Duodenal mucosa (tissue), 2 donors: ENCODE results near the gene FRMD3.

Source experiments
- H3K27ac ChIP-seq: one replicate; pipeline ENCODE4 v1.7.0; 2013; ENCODE audit warnings: low read depth, low read length
- H3K27me3 ChIP-seq, 2 donors: one replicate each; pipeline ENCODE4 v1.7.0; 2013; ENCODE audit warnings: low read length in 2 of 2, control low read depth in 1 of 2; ENCODE audit not compliant: insufficient read depth in 2 of 2, control insufficient read depth in 1 of 2
- H3K36me3 ChIP-seq, 2 donors: one replicate each; pipeline ENCODE4 v1.7.0; 2013; ENCODE audit warnings: low read length in 2 of 2, control low read depth in 1 of 2; ENCODE audit not compliant: insufficient read depth in 2 of 2, control insufficient read depth in 1 of 2
- H3K4me1 ChIP-seq, 2 donors: one replicate each; pipeline ENCODE4 v1.7.0; 2013; ENCODE audit warnings: low read length in 2 of 2, control low read depth in 1 of 2; ENCODE audit not compliant: insufficient read depth in 2 of 2, control insufficient read depth in 1 of 2
- H3K4me3 ChIP-seq, 2 donors: one replicate each; pipeline ENCODE4 v1.7.0; 2013; ENCODE audit warnings: low read length in 2 of 2, low read depth in 1 of 2
- H3K9ac ChIP-seq, 2 donors: one replicate each; pipeline ENCODE4 v1.7.0; 2013; ENCODE audit warnings: low read length in 2 of 2, low read depth in 1 of 2
- H3K9me3 ChIP-seq, 2 donors: one replicate each; pipeline ENCODE4 v1.7.0; 2013; ENCODE audit warnings: low read length in 2 of 2, control low read depth in 1 of 2; ENCODE audit not compliant: control insufficient read depth in 1 of 2

The FRMD3 gene

GRCh38 chr9:83285445-83286225 lies 252.6 kb downstream of the FRMD3 start:
- Histone ChIP-seq H3K9me3 (no peaks in the 10 kb centered on the region), H3K4me3 (no peak overlapping the region), H3K4me1 (peaks cover 0 to 10% of the 10 kb centered on the region in 2 donors), H3K9ac (no peak overlapping the region), H3K36me3 (no peaks in the 10 kb centered on the region), H3K27me3 (no peaks in the 10 kb centered on the region), H3K27ac (no peak overlapping the region)

- H3K36me3 ChIP-seq, result no peaks in the 10 kb centered on the region
- no peak overlapping the region for H3K4me3 ChIP-seq
- H3K27me3 ChIP-seq, result no peaks in the 10 kb centered on the region
- no peaks in the 10 kb centered on the region for H3K9me3 ChIP-seq
- no peak overlapping the region for H3K9ac ChIP-seq
- H3K4me1 ChIP-seq, result peaks cover 0 to 10% of the 10 kb centered on the region in 2 donors
- H3K27ac ChIP-seq, result no peak overlapping the region
Measured at GRCh38 chr9:83284746-83285145, 253.5 kb downstream of the FRMD3 start.

GRCh38 chr9:83283528-83283927 lies 254.7 kb downstream of the FRMD3 start:
- H3K9ac ChIP-seq, result no peak overlapping the region
- no peaks in the 10 kb centered on the region for H3K36me3 ChIP-seq
- no peak overlapping the region for H3K27ac ChIP-seq
- no peak overlapping the region for H3K4me3 ChIP-seq
- H3K9me3 ChIP-seq, result no peaks in the 10 kb centered on the region
- H3K27me3 ChIP-seq, result no peaks in the 10 kb centered on the region
- H3K4me1 ChIP-seq, result peaks cover 0 to 10% of the 10 kb centered on the region in 2 donors

- H3K27ac ChIP-seq, result no peak overlapping the region
- no peak overlapping the region for H3K9ac ChIP-seq
- H3K4me1 ChIP-seq, result peaks cover 0 to 10% of the 10 kb centered on the region in 2 donors
- no peaks in the 10 kb centered on the region for H3K9me3 ChIP-seq
- H3K4me3 ChIP-seq, result no peak overlapping the region
- no peaks in the 10 kb centered on the region for H3K27me3 ChIP-seq
- H3K36me3 ChIP-seq, result no peaks in the 10 kb centered on the region
Measured at GRCh38 chr9:83281306-83282255, 256.6 kb downstream of the FRMD3 start.

GRCh38 chr9:83280790-83281189 lies 257.4 kb downstream of the FRMD3 start:
- Histone ChIP-seq H3K36me3 (no peaks in the 10 kb centered on the region), H3K4me1 (peaks cover 0 to 10% of the 10 kb centered on the region in 2 donors), H3K4me3 (no peak overlapping the region), H3K9ac (no peak overlapping the region), H3K9me3 (no peaks in the 10 kb centered on the region), H3K27ac (no peak overlapping the region), H3K27me3 (no peaks in the 10 kb centered on the region)

- H3K27me3 ChIP-seq, result no peaks in the 10 kb centered on the region
Measured at GRCh38 chr9:83280268-83280667, 257.9 kb downstream of the FRMD3 start.

GRCh38 chr9:83274787-83275186 lies 263.4 kb downstream of the FRMD3 start:
- H3K9ac ChIP-seq, result no peak overlapping the region
- H3K4me3 ChIP-seq, result no peak overlapping the region
- no peaks in the 10 kb centered on the region for H3K9me3 ChIP-seq
- H3K36me3 ChIP-seq, result no peaks in the 10 kb centered on the region
- H3K27me3 ChIP-seq, result no peaks in the 10 kb centered on the region
- H3K27ac ChIP-seq, result no peak overlapping the region
- H3K4me1 ChIP-seq, result no peaks in the 10 kb centered on the region

More at GRCh38 chr9:83280268-83280667, 257.9 kb downstream of the FRMD3 start:
- H3K4me1 ChIP-seq, result peaks cover 0 to 10% of the 10 kb centered on the region in 2 donors
- no peak overlapping the region for H3K4me3 ChIP-seq
- H3K9ac ChIP-seq, result no peak overlapping the region
- H3K36me3 ChIP-seq, result no peaks in the 10 kb centered on the region
- no peak overlapping the region for H3K27ac ChIP-seq
- H3K9me3 ChIP-seq, result no peaks in the 10 kb centered on the region

GRCh38 chr9:83271665-83272071 lies 266.5 kb downstream of the FRMD3 start:
- H3K4me3 ChIP-seq, result no peak overlapping the region
- H3K36me3 ChIP-seq, result no peaks in the 10 kb centered on the region
- no peaks in the 10 kb centered on the region for H3K9me3 ChIP-seq
- no peak overlapping the region for H3K27ac ChIP-seq
- no peak overlapping the region for H3K9ac ChIP-seq
- no peaks in the 10 kb centered on the region for H3K27me3 ChIP-seq
- no peaks in the 10 kb centered on the region for H3K4me1 ChIP-seq

- Histone ChIP-seq H3K27ac (no peak overlapping the region), H3K4me1 (no peaks in the 10 kb centered on the region), H3K9me3 (no peaks in the 10 kb centered on the region), H3K9ac (no peak overlapping the region), H3K27me3 (no peaks in the 10 kb centered on the region), H3K4me3 (no peak overlapping the region), H3K36me3 (no peaks in the 10 kb centered on the region)
Measured at GRCh38 chr9:83270116-83270515, 268.1 kb downstream of the FRMD3 start.

- Histone ChIP-seq H3K27ac (no peak overlapping the region), H3K4me1 (no peaks in the 10 kb centered on the region), H3K36me3 (no peaks in the 10 kb centered on the region)
Measured at GRCh38 chr9:83267741-83268140, 270.5 kb downstream of the FRMD3 start.

More at GRCh38 chr9:83267741-83268140, 270.5 kb downstream of the FRMD3 start:
- Histone ChIP-seq H3K4me3 (no peak overlapping the region), H3K9me3 (no peaks in the 10 kb centered on the region), H3K9ac (no peak overlapping the region), H3K27me3 (no peaks in the 10 kb centered on the region)
